Activated CD8-positive, alpha-beta T cell treated with anti-CD3 and anti-CD28 coated beads for 36 hours (primary cell): ENCODE data around the gene MACROH2A1. TPM values are rescaled to one million over a fixed set of nuclear protein-coding genes. Genes with fewer than 3 reads are reported as not detected.

Source experiments
- ATAC-seq: fragments of 200-7000 bp; cut with Tn5 transposase; one replicate; pipeline ENCODE4 v1.10.0; 2021; ENCODE audit warnings: mild to moderate bottlenecking, moderate library complexity
- CTCF ChIA-PET: fragments of 350-600 bp; sonication (Branson Sonifier 250); formaldehyde crosslinking; loops from one replicate; lab custom pipeline; 2021; ENCODE audit warnings: antibody characterized with exemption; lab: Charles Lee
- POLR2A ChIA-PET: fragments of 350-600 bp; sonication (Branson Sonifier 250); formaldehyde crosslinking; loops from one replicate; lab custom pipeline; 2021; ENCODE audit warnings: antibody characterized with exemption; lab: Charles Lee
- DNase-seq: peaks from one replicate; pipeline ENCODE4 v3.0.0-alpha.2; 2020
- H3K27ac Mint-ChIP-seq: one replicate; pipeline ENCODE4 v1.8.0; 2021; ENCODE audit warnings: mild to moderate bottlenecking, mixed read lengths
- H3K27me3 Mint-ChIP-seq: one replicate; pipeline ENCODE4 v1.8.0; 2021; ENCODE audit warnings: mixed read lengths
- H3K36me3 Mint-ChIP-seq: one replicate; pipeline ENCODE4 v1.8.0; 2021; ENCODE audit warnings: low read depth, mixed read lengths
- H3K4me1 Mint-ChIP-seq: one replicate; pipeline ENCODE4 v1.8.0; 2021; ENCODE audit warnings: low read depth, mixed read lengths
- H3K4me3 Mint-ChIP-seq: one replicate; pipeline ENCODE4 v1.8.0; 2021; ENCODE audit warnings: mild to moderate bottlenecking, moderate library complexity, mixed read lengths
- H3K9me3 Mint-ChIP-seq: one replicate; pipeline ENCODE4 v1.8.0; 2021; ENCODE audit warnings: mixed read lengths
- intact Hi-C: fragments of 100-400 bp; cut with micrococcal nuclease; formaldehyde crosslinking; loops from one replicate; pipeline ENCODE4 v1.10.0; 2022
- total RNA-seq, 2 experiments: library from RNA; stranded (reverse); gene quantifications; one replicate each; pipeline ENCODE4 v1.2.3, GENCODE V29; 2021
- TF ChIP-seq, protein P1 (sequence below): fragments of 200-600 bp; IDR thresholded peaks from one replicate; pipeline ENCODE4 v1.8.0; 2022; ENCODE audit warnings: antibody characterized with exemption, mild to moderate bottlenecking

The MACROH2A1 gene
- total RNA-seq, 2 experiments from 2014 or later: 170 to 179 TPM

DNA sequence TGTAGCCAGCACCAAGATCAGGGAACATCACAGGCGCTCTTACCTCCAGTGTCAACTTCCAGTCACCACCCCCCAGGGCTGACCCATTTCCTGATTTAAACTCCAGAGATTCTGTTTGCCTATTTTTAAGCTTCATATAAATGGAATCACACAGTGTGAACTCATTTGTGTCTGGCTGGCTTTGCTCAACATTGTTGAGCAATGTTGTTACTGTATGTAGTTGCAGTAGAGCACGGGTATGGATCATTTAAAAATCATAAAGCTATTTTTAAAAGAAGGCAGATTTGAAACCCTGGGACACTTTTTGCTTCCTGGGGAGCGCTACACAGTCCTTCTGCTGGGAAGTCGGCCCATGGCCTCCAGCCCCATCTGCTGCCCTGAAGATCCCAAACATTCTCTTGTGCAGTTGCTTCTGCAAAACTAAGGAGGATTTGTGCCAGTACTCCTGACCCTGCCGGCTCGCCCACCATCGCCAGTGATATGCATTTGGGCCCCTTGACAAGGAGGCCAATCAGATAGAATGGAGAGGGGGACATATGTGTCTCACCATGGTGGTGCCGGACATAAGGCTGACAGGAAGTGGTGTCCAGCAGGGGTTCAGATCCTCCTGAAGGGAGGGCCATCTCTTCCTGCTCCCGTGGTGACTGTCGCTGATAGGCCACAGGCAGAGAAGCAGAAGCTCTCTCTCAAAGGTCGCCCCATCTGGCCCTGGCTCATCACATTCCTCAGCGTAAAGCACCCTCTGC, 34.8 kb upstream of the MACROH2A1 start:
- peaks cover 3% of the 10 kb centered on the region for H3K9me3 Mint-ChIP-seq
- intact Hi-C loops: no loop called here
- DNase-seq (no peak), ATAC-seq (no peak)
- no peaks in the 10 kb centered on the region for H3K4me1 Mint-ChIP-seq
- H3K4me3 Mint-ChIP-seq: no peak overlapping the region
- CTCF ChIA-PET: no interaction called here
- H3K36me3 Mint-ChIP-seq: no peaks in the 10 kb centered on the region
- POLR2A ChIA-PET: no interaction called here
- TF ChIP-seq, protein P1, sequence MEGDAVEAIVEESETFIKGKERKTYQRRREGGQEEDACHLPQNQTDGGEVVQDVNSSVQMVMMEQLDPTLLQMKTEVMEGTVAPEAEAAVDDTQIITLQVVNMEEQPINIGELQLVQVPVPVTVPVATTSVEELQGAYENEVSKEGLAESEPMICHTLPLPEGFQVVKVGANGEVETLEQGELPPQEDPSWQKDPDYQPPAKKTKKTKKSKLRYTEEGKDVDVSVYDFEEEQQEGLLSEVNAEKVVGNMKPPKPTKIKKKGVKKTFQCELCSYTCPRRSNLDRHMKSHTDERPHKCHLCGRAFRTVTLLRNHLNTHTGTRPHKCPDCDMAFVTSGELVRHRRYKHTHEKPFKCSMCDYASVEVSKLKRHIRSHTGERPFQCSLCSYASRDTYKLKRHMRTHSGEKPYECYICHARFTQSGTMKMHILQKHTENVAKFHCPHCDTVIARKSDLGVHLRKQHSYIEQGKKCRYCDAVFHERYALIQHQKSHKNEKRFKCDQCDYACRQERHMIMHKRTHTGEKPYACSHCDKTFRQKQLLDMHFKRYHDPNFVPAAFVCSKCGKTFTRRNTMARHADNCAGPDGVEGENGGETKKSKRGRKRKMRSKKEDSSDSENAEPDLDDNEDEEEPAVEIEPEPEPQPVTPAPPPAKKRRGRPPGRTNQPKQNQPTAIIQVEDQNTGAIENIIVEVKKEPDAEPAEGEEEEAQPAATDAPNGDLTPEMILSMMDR: no peak
- no peak overlapping the region for H3K27ac Mint-ChIP-seq
- peaks cover 8% of the 10 kb centered on the region for H3K27me3 Mint-ChIP-seq

DNA sequence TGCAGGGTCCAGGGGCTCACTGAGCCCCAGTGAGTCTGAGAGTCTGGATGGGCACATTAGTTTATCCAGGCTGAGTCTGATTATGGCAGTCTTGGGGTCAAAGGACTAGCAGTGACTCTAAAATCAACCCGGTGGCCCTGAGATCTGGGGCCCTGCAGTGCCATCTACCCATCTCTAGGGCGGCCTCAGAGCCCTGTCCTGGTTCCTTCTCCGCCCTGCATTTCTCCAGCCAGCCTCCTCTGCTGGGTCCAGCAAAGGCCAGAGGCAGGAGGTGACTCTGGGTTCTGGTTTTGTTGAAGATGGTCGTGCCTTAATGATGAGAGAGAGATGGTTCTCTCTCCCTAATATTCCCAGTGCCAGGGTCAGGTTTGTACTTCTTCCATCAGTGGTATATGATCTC, 33.1 kb upstream of the MACROH2A1 start:
- peaks cover 7% of the 10 kb centered on the region for H3K9me3 Mint-ChIP-seq
- H3K27me3 Mint-ChIP-seq: peaks cover 10% of the 10 kb centered on the region
- H3K27ac Mint-ChIP-seq: no peak overlapping the region
- ChIA-PET POLR2A (no interaction called here), CTCF (no interaction called here)
- no peaks in the 10 kb centered on the region for H3K4me1 Mint-ChIP-seq
- intact Hi-C loops: no loop called here
- DNase-seq (no peak), ATAC-seq (no peak)
- TF ChIP-seq, protein P1: no peak
- H3K36me3 Mint-ChIP-seq: no peaks in the 10 kb centered on the region
- H3K4me3 Mint-ChIP-seq: no peak overlapping the region

DNA sequence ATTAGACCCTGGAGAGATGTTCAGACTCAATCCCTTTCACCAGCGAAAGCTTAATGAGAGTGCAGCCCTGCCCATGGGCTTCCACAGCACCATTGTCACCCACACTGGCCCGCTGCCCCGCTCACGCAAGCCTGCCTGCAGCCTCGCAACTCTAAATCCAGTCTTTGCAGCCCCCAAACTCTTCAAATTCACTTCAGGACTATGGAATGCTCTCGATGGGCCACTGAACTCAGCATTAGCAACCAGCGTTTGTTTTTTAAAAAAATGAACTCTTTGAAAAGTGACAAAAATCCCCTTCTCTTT, 31.1 kb upstream of the MACROH2A1 start:
- ATAC-seq (no peak), DNase-seq (no peak)
- Mint-ChIP-seq H3K36me3 (no peaks in the 10 kb centered on the region), H3K4me1 (peaks cover 4% of the 10 kb centered on the region), H3K9me3 (peaks cover 7% of the 10 kb centered on the region), H3K4me3 (no peak overlapping the region), H3K27me3 (peaks cover 5% of the 10 kb centered on the region), H3K27ac (no peak overlapping the region)
- intact Hi-C loops: no loop called here
- CTCF ChIA-PET: interaction anchor here (1.2 kb wide), 1 partner anchor 27 kb away, joined by 3 read pairs; no protein-coding TSS in a partner anchor
- TF ChIP-seq, protein P1: no peak
- POLR2A ChIA-PET: no interaction called here

DNA sequence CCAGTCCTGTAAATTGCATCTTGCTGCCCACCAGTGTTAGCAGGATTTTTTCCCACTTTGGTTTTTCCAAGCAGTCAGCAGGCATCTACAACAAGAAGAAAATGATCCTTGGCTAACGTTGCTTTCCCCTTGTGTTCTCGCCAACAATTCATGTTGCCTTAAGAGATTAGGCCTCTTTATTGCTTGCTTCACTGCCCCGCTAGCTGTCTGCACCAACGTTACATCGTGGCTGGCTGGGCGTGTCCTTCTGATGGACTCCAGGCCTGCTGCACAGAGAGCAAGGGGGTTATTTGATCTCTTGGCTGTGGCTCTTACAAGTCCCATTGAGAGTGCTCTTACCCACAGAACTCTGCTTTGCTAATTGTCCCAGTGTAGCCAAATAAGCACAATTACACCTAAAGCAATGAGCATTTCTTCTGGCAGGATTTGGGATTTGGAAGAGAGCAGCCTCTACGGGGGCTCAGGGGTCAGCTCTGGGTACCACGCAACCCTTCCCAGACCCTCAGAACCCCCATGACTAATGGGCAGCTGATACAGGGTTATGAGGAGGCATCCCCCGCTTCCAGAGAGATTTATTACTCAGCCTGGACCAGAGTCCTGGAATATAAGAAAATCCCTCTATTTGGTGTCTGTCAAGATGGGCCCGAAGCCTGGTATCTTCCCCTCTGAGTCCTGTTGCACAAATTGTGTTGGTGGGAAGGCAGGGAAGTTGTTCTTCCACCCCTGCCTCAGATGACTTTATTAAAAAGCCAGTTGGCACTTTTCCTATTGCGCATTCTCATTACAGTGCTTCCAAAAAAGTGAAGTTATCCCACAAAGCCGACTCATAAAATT, 30.5 kb upstream of the MACROH2A1 start:
- peaks cover 3% of the 10 kb centered on the region for H3K27me3 Mint-ChIP-seq
- TF ChIP-seq, protein P1: no peak
- no peak for DNase-seq
- no peak overlapping the region for H3K4me3 Mint-ChIP-seq
- ATAC-seq: no peak
- peaks cover 7% of the 10 kb centered on the region for H3K9me3 Mint-ChIP-seq
- intact Hi-C loops: no loop called here
- ChIA-PET CTCF (interaction anchor here (1.2 kb wide), 1 partner anchor 28 kb away, joined by 3 read pairs; no protein-coding TSS in a partner anchor), POLR2A (no interaction called here)
- H3K36me3 Mint-ChIP-seq: no peaks in the 10 kb centered on the region
- no peak overlapping the region for H3K27ac Mint-ChIP-seq
- peaks cover 4% of the 10 kb centered on the region for H3K4me1 Mint-ChIP-seq

DNA sequence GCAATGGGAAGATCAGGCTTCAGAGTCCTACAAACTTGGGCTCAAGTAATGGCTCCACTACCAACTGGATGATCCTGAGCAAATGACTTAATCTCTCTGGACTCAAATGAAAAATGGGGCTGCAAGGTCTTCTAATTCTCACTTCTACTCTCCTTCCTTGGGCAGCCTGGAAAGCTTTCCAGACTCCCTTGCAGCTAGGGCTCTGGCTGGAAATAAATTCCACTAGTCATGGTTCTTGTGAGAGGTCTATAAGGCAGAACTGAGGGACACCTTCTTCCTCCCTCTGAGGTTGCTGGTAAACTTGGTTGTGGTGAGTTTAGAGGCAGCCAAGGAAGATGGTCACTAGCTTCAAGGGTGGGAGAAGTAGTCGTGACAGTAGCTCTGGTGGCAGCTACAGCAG, 29.6 kb upstream of the MACROH2A1 start:
- H3K9me3 Mint-ChIP-seq: peaks cover 7% of the 10 kb centered on the region
- no peak overlapping the region for H3K27ac Mint-ChIP-seq
- intact Hi-C loops: no loop called here
- ChIA-PET CTCF (no interaction called here), POLR2A (no interaction called here)
- ATAC-seq: no peak
- TF ChIP-seq, protein P1: no peak
- no peak overlapping the region for H3K4me3 Mint-ChIP-seq
- peaks cover 3% of the 10 kb centered on the region for H3K27me3 Mint-ChIP-seq
- H3K36me3 Mint-ChIP-seq: no peaks in the 10 kb centered on the region
- DNase-seq: no peak
- peaks cover 4% of the 10 kb centered on the region for H3K4me1 Mint-ChIP-seq
